Upper lobe of left lung (tissue), 6 donors: ENCODE results near the gene TAC3. TPM values are rescaled to one million over a fixed set of nuclear protein-coding genes. Genes with fewer than 3 reads are reported as not detected.
"Not testable (repeated sequence)": the region's sequence is repeated elsewhere in the genome, so short reads cannot be mapped to it uniquely, and the experiment has no call there.

ENCODE experiments used
- ATAC-seq, 2 donors: fragments of 200-7000 bp; cut with Tn5 transposase; one replicate each; pipeline ENCODE4 v1.9.1; 2022; ENCODE audit warnings: mild to moderate bottlenecking in 2 of 2, moderate library complexity in 2 of 2; ENCODE audit not compliant: low FRiP score in 2 of 2
- DNase-seq, 2 donors: peaks; one replicate each; pipeline ENCODE4 v3.0.0-alpha.2; 2019 to 2020
- H3K27ac ChIP-seq, 4 donors: fragments of 200-600 bp; sonication (generic); one replicate each; pipeline ENCODE4 v1.5.1; 2016 to 2019
- H3K27me3 ChIP-seq, 4 donors: fragments of 200-600 bp; sonication (generic); one replicate each; pipeline ENCODE4 v1.5.1; 2017 to 2019
- H3K36me3 ChIP-seq, 4 donors: fragments of 200-600 bp; sonication (generic); one replicate each; pipeline ENCODE4 v1.5.1; 2016 to 2019
- H3K4me1 ChIP-seq, 4 donors: fragments of 200-600 bp; sonication (generic); one replicate each; pipeline ENCODE4 v1.5.1; 2018 to 2019
- H3K4me3 ChIP-seq, 4 donors: fragments of 200-600 bp; sonication (generic); one replicate each; pipeline ENCODE4 v1.5.1; 2017 to 2019; ENCODE audit warnings: mild to moderate bottlenecking in 2 of 4, moderate library complexity in 1 of 4
- H3K9me3 ChIP-seq, 4 donors: fragments of 200-600 bp; sonication (generic); one replicate each; pipeline ENCODE4 v1.5.1; 2018 to 2019
- CTCF ChIP-seq, 6 experiments: fragments of 450-650 bp in 4 of 6; fragments of 200-600 bp in 2 of 6; sonication (generic) in 2 of 6; IDR thresholded peaks; one replicate each; pipeline ENCODE4 v1.5.1; 2016 to 2019; ENCODE audit warnings: antibody characterized with exemption in 6 of 6
- EP300 ChIP-seq, 4 donors: sonication (generic); formaldehyde crosslinking; IDR thresholded peaks; one replicate each; pipeline ENCODE4 v1.5.1; 2017; ENCODE audit warnings: antibody characterized with exemption in 4 of 4, control low read depth in 2 of 4
- POLR2A ChIP-seq, 4 donors: fragments of 450-650 bp; IDR thresholded peaks; one replicate each; pipeline ENCODE4 v1.5.1; 2016 to 2017; ENCODE audit warnings: antibody characterized with exemption in 4 of 4, mild to moderate bottlenecking in 2 of 4
- POLR2AphosphoS5 ChIP-seq, 2 donors: sonication (generic); formaldehyde crosslinking; IDR thresholded peaks; one replicate each; pipeline ENCODE4 v1.5.1; 2017; ENCODE audit warnings: antibody characterized with exemption in 2 of 2
- WGBS, 2 donors: methylation state at CpG; one replicate each; pipeline ENCODE4 v1.1.5; 2017 to 2018; 5-methylcytosine and 5-hydroxymethylcytosine counted together
- total RNA-seq, 6 donors: library from RNA; depleted of rRNA in 4 of 6; stranded (reverse); fragments of >200 nt in 4 of 6; gene quantifications; one replicate each; pipeline versions ENCODE4 v1.1.0 to v1.2.1, GENCODE V29; 2016 to 2021
- donor health status: DM: no; HTN: no; CAD: no; lungs with moderate emphysema.
- donor health status: DM: no; HTN: yes; CAD: no; lungs with severe emphysema.

TAC3 gene
- total RNA-seq, 6 donors from 2014 or later = not detected

- 66 to 67% methylated on average over 7 of the region's 7 CpGs for WGBS, 2 donors
- Histone ChIP-seq H3K27ac (no peak overlapping the region), H3K36me3 (no peaks in the 10 kb centered on the region), H3K4me1 (peaks cover 31 to 47% (median 36%) of the 10 kb centered on the region in 4 donors), H3K27me3 (no peaks in the 10 kb centered on the region), H3K4me3 (no peak overlapping the region), H3K9me3 (no peaks in the 10 kb centered on the region)
- no peak for ATAC-seq
- no peak for DNase-seq
- TF ChIP-seq EP300 (IDR thresholded peaks at IDR 0.05) = no peak
- TF ChIP-seq POLR2AphosphoS5 (IDR thresholded peaks at IDR 0.05) = no peak
- TF ChIP-seq POLR2A (IDR thresholded peaks at IDR 0.05) = no peak
- no peak for TF ChIP-seq CTCF (IDR thresholded peaks at IDR 0.05)
These were observed 26.3 kb downstream of the TAC3 start for GRCh38 chr12:56989861-56990610.

GRCh38 chr12:56988207-56988739, 28.1 kb downstream of the TAC3 start:
- no peak overlapping the region for H3K4me3 ChIP-seq
- H3K4me1 ChIP-seq = peaks cover 31 to 47% (median 36%) of the 10 kb centered on the region in 4 donors
- ATAC-seq (no peak), DNase-seq (peak in 1 of 2 donors; percentile 43)
- TF ChIP-seq CTCF (IDR thresholded peaks at IDR 0.05) = no peak
- peak in 1 of 4 donors; percentile 75 for TF ChIP-seq EP300 (IDR thresholded peaks at IDR 0.05)
- peak; percentile 19 to 36 for TF ChIP-seq POLR2AphosphoS5 (IDR thresholded peaks at IDR 0.05)
- TF ChIP-seq POLR2A (IDR thresholded peaks at IDR 0.05) = no peak
- peak overlapping the region in 2 of 4 donors; percentile 38 to 57 for H3K27ac ChIP-seq
- H3K9me3 ChIP-seq = no peaks in the 10 kb centered on the region
- H3K27me3 ChIP-seq = no peaks in the 10 kb centered on the region
- H3K36me3 ChIP-seq = no peaks in the 10 kb centered on the region
- 26 to 30% methylated on average over 5 of the region's 5 CpGs for WGBS, 2 donors

GRCh38 chr12:56987551-56988053, 28.7 kb downstream of the TAC3 start:
- peak; percentile 81 to 92 for ATAC-seq
- Histone ChIP-seq H3K4me3 (no peak overlapping the region), H3K9me3 (no peaks in the 10 kb centered on the region), H3K36me3 (no peaks in the 10 kb centered on the region), H3K27ac (peak overlapping the region in 2 of 4 donors; percentile 38 to 57), H3K27me3 (no peaks in the 10 kb centered on the region), H3K4me1 (peaks cover 31 to 47% (median 36%) of the 10 kb centered on the region in 4 donors)
- peak; percentile 80 to 87 for DNase-seq
- TF ChIP-seq CTCF (IDR thresholded peaks at IDR 0.05) (peak; percentile 91 to 95 (median 92)), POLR2AphosphoS5 (IDR thresholded peaks at IDR 0.05) (no peak), EP300 (IDR thresholded peaks at IDR 0.05) (no peak)
- 24 to 26% methylated on average over 11 of the region's 11 CpGs for WGBS, 2 donors

- Histone ChIP-seq H3K4me3 (no peak overlapping the region), H3K27me3 (no peaks in the 10 kb centered on the region), H3K9me3 (no peaks in the 10 kb centered on the region), H3K27ac (no peak overlapping the region), H3K4me1 (peaks cover 31 to 44% (median 35%) of the 10 kb centered on the region in 4 donors), H3K36me3 (no peaks in the 10 kb centered on the region)
- no peak for TF ChIP-seq POLR2A (IDR thresholded peaks at IDR 0.05)
- TF ChIP-seq CTCF (IDR thresholded peaks at IDR 0.05) = no peak
- TF ChIP-seq EP300 (IDR thresholded peaks at IDR 0.05) = no peak
- TF ChIP-seq POLR2AphosphoS5 (IDR thresholded peaks at IDR 0.05) = no peak
- DNase-seq (no peak), ATAC-seq (no peak)
These were observed 29.3 kb downstream of the TAC3 start for GRCh38 chr12:56987011-56987410.

GRCh38 chr12:56985714-56986113, 30.6 kb downstream of the TAC3 start:
- H3K4me1 ChIP-seq = peaks cover 19 to 31% (median 22%) of the 10 kb centered on the region in 4 donors
- DNase-seq = peak in 1 of 2 donors; percentile 81
- not testable (repeated sequence) for H3K27me3 ChIP-seq, H3K9me3 ChIP-seq, H3K36me3 ChIP-seq, H3K27ac ChIP-seq, H3K4me3 ChIP-seq
- ATAC-seq = peak in 1 of 2 donors; percentile 65
- 62 to 68% methylated on average over 4 of the region's 6 CpGs for WGBS, 2 donors
